ENCODE measurements around the gene NUDT6. TPM values are rescaled to one million over a fixed set of nuclear protein-coding genes. Genes with fewer than 3 reads are reported as not detected.
A peak's percentile ranks its signal among the peaks of the same experiment; 100 is the strongest.
"Not testable (repeated sequence)": the region's sequence is repeated elsewhere in the genome, so short reads cannot be mapped to it uniquely, and the experiment has no call there.

NUDT6 gene
- polyA plus RNA-seq, 1 donor = 26.2 TPM

DNA sequence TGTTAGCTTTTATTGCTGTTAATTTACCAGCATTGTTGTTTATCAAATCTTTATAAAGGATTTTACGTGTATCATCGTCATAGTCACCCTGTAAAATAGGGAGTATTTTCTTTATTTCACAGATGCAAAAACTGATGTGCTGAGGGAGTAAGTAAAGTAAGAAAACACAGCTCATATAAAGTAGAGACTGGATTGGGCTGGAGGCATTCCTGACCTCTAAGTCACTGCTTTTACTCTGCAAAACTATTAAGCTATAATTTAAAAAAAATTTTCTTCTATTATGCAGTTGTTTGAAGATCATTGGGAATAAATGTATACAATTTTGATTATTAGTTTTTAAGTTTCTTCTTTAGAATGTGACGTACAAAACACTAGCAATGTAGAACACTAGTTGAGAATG, 45.9 kb downstream of the NUDT6 start:
- DNase-seq = no peak

- DNase-seq = no peak
These were observed 46.4 kb downstream of the NUDT6 start for GRCh38 chr4:122875949-122876348.

DNA sequence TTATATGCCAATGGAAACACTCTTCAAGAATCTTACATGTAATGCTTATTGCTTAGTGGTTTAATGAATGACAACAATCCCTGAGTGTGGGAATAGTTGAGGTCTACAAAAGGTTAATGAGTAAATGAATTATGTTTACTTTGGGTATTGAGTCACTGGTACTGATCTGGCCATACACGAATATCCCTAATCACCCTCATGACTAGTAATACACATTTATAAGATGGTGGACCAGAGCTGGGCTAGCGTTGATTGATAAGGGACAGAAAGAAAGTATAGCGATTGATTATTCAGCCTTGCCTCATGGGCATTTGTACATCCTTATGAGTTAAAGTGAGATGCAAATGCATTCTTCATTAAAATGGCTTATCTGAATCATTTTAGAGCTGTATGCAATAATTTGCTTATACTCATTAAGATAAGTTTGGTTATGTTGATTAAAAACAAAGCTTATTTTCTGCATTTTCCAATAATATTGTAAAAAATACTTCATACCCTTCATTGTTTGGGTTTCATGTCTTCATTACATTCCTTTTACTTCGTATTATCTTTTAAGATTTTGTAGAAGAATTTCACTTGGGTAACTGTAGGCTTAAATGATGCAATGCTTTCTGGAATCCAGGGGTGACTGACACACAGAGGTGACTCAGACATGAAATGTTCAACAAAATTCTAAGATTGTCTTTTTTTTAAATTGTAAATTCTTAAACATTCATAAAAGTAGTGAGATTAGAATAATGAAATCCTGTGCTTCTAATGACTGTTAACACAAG, 48.4 kb downstream of the NUDT6 start:
- no peak for DNase-seq

DNA sequence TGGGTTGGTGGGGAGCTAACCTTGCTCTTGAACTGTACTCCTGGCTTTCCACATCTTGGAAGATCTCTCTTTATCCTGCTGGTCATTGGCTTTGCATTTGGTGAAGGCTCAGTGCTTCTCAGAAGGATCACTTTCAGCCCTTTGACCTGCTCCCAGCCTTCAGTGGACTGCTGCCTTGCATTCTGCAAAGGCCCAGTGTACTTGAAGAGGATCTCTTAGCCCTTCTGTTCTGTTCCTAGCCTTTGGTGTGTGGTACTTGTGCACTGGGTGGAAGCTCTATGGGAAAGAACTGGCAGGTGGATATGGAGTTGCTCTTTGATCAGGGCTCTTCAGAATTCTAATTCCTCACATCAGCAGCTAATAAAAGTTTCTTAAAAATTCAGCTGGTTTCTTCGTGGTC, 49.3 kb downstream of the NUDT6 start:
- DNase-seq = no peak

DNA sequence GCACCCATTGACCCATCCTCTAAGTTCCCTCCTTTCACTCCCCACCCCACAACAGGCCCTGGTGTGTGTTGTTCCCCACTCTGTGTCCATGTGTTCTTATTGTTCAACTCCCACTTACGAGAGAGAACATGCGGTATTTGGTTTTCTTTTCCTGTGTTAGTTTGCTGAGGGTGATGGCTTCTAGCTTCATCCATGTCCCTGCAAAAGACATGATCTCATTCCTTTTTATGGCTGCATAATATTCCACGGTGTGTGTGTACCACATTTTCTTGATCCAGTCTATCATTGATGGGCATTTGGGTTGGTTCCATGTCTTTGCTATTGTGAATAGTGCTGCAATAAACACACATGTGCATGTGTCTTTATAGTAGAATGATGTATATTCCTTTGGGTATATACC, 54.2 kb downstream of the NUDT6 start:
- DNase-seq = not testable (repeated sequence)

DNA sequence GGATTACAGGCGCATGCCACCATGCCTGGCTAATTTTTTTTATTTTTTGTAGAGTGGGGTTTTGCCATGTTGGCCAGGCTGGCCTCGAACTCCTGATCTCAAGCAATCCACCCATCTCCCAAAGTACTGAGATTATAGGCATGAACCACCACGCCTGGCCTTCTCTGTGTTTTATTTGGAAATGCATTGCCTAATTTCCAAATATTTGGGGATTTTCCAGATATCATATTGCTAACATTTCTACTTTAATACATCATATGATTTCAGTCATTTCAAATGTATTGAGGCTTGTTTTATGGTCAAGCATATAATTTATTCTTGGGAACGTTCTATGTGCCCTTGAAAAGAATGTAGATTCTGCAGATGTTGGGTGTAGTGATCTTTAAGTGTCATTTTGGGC, 57.0 kb downstream of the NUDT6 start:
- DNase-seq = no peak

- no peak for DNase-seq
These were observed 58.8 kb downstream of the NUDT6 start for GRCh38 chr4:122863639-122864038.

- DNase-seq = no peak
These were observed 61.0 kb downstream of the NUDT6 start for GRCh38 chr4:122861172-122861943.

GRCh38 chr4:122858705-122859104, 63.7 kb downstream of the NUDT6 start:
- DNase-seq = no peak

DNA sequence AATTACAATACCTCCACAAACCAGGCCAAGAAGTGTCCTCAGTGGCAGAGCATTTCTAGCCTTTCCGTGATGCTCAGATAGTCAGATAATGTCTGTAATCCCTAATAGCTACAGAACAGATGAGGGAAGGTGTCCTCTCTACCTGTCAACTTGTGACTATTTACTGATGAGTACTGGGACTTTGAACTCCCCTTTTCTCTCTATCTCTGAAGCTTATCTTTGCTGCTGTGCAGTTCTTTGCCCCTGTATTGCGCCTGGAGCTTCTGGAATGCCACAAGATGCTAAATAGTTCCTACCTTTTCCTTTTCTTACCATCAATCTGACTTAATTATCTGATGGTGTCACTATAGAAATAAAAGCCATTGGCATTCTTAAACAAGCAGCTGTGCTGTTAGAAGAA, 65.2 kb downstream of the NUDT6 start:
- no peak for DNase-seq

DNA sequence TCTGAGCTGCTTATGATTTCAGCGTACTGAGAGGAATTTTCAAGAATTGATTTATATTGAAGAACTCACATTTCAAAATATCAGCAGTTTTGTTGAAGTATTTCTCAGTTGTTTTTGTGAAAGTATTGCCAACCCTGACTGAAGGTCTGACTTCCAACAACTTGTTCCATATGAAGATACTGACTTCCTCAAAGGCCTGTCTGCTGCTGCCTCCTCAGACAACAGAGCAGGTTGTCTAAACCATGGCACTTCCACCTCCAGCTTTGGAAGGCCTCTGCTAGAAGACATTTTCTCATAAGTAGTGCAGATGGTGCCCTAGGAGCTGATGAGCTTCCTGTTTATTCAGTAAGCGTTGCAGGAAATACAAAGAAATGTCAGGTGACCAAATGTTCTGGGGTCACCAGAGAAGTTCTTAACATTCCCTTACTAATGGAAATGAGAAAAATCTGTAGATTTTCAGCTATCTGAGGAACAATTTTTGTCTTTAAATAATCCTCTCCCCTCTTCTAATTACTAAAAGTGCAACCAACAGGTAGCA, 67.0 kb downstream of the NUDT6 start:
- no peak for DNase-seq

- peak; percentile 28 for DNase-seq
These were observed 67.7 kb downstream of the NUDT6 start for GRCh38 chr4:122854447-122855352.

- DNase-seq = no peak
These were observed 70.8 kb downstream of the NUDT6 start for GRCh38 chr4:122851568-122851967.

DNA sequence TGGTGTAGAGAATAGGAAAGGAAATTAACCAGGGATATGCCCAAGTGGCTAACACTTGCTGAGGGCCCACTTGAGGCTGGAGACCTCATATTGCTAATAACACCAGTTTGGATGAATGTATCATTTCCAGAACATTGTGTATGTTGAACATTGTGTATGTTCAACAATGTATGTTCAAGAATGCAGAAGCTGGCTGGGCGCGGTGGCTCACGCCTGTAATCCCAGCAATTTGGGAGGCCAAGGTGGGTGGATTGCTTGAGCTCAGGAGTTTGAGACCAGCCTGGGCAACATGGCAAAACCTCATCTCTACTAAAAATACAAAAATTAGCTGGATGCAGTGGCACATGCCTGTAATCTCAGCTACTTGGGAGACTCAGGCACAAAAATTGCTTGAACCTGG, 72.6 kb downstream of the NUDT6 start:
- DNase-seq = not testable (repeated sequence)

GRCh38 chr4:122847931-122848330, 74.5 kb downstream of the NUDT6 start:
- DNase-seq = no peak

- DNase-seq = no peak
These were observed 76.6 kb downstream of the NUDT6 start for GRCh38 chr4:122845760-122846159.

DNA sequence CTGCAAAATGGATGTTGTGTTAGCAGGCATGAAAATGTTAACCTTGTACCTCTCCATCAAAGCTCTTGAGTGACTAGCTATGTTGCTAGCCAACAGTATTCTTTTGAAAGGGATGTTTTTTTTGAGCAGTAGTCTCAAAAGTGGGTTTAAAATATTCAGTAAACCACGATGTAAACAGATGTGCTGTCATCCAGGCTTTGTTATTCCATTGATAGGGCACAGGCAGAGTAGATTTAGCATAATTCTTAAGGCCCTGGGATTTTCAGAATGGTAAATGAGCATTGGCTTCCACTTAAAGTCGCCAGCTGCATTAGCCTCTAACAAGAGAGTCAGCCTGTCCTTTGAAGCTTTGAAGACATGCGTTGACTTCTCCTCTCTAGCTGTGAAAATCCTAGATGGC, 77.3 kb downstream of the NUDT6 start:
- DNase-seq = no peak

GRCh38 chr4:122844391-122844790, 78.0 kb downstream of the NUDT6 start:
- DNase-seq = not testable (repeated sequence)

DNA sequence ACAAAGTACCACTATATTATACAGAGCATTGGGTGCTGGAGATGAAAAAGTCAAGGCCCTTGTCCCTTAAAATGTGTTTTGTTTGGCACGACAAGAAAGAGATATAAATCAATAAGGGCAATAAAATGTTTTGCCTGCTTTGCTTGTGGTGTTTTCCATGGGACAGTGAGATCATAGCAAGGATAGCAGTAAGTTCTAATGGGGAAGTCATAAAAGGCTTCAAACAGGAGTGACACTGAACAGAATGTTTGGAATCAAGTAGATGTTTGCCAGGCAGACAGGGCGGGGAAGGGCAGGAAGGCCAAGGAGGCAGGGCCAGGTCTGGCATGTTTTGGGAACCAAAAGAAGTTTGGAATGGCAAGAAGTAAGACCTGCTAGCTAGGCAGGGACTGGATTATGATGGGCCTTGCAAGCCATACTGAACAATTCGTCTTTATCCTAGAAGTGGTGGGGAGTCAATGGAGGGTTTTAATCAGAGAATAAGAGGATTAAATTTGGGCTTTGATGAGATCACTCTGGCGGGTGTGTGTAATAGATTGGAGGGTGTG, 79.3 kb downstream of the NUDT6 start:
- DNase-seq = no peak

Measured in left kidney (tissue), 2 donors.